H1 (cell line): ENCODE measurements around the gene CEACAM6. TPM values are rescaled to one million over a fixed set of nuclear protein-coding genes. Genes with fewer than 3 reads are reported as not detected.

Experiments
- CTCF ChIA-PET: fragments of 300-600 bp; sonication (Branson Sonifier 250); formaldehyde crosslinking; loops from one replicate; lab custom pipeline; 2021; ENCODE audit not compliant: partially characterized antibody; lab: Charles Lee
- POLR2A ChIA-PET: fragments of 300-600 bp; sonication (Branson Sonifier 250); formaldehyde crosslinking; loops from one replicate; lab custom pipeline; 2021; ENCODE audit warnings: inconsistent platforms; ENCODE audit not compliant: partially characterized antibody; lab: Charles Lee
- DNase-seq, 2 experiments: peaks; one replicate each; pipeline versions ENCODE4 v3.0.0 to v3.0.0-alpha.2; 2010 to 2022; ENCODE audit warnings: low spot score in 2 of 2, low read depth in 1 of 2, mixed read lengths in 1 of 2
- FAIRE-seq: peaks from 2 replicates; lab custom pipeline; 2011; peaks lifted over from hg19 to GRCh38; lab: Jason Lieb, UNC
- H2AFZ ChIP-seq: 2 replicates; pipeline ENCODE4 v1.8.1; 2012; ENCODE audit warnings: low read length, inconsistent platforms
- H2AK5ac ChIP-seq: 2 replicates; pipeline ENCODE4 v1.6.1; 2013; ENCODE audit warnings: low read depth, low read length
- H2BK120ac ChIP-seq: replicated peaks from 2 replicates; pipeline ENCODE3; 2013; ENCODE audit warnings: low read depth, low read length, inconsistent platforms
- H2BK12ac ChIP-seq: 2 replicates; pipeline ENCODE4 v1.6.1; 2013; ENCODE audit warnings: low read depth, low read length
- H2BK15ac ChIP-seq: 2 replicates; pipeline ENCODE4 v1.6.1; 2013; ENCODE audit warnings: low read length
- H2BK20ac ChIP-seq: 2 replicates; pipeline ENCODE4 v1.6.1; 2013; ENCODE audit warnings: low read length
- H2BK5ac ChIP-seq: 2 replicates; pipeline ENCODE4 v1.6.1; 2013; ENCODE audit warnings: low read depth, low read length
- H3K14ac ChIP-seq: 2 replicates; pipeline ENCODE4 v1.6.1; 2013; ENCODE audit warnings: inconsistent platforms; ENCODE audit not compliant: insufficient read length
- H3K18ac ChIP-seq: 2 replicates; pipeline ENCODE4 v1.6.1; 2013; ENCODE audit warnings: low read length; ENCODE audit errors: extremely low read depth
- H3K23ac ChIP-seq: 2 replicates; pipeline ENCODE4 v1.6.1; 2013; ENCODE audit warnings: inconsistent platforms; ENCODE audit not compliant: insufficient read length
- H3K23me2 ChIP-seq: 2 replicates; pipeline ENCODE4 v1.6.1; 2013; ENCODE audit warnings: low read depth, low read length
- H3K27ac ChIP-seq: 2 replicates; pipeline ENCODE4 v1.6.1; 2011; ENCODE audit warnings: low read depth, low read length, inconsistent platforms
- H3K27me3 ChIP-seq, 4 experiments: replicated peaks in 1 of 4; 1 replicate in 1 of 4; 2 replicates in 3 of 4; pipeline versions ENCODE4 v1.6.1 to v1.8.1; 2011 to 2013; ENCODE audit warnings: low read length in 3 of 4, mild to moderate bottlenecking in 3 of 4, inconsistent platforms in 2 of 4, mixed read lengths in 2 of 4, moderate library complexity in 1 of 4; ENCODE audit not compliant: control insufficient read depth in 3 of 4, insufficient read depth in 3 of 4; ENCODE audit errors: extremely low read depth in 1 of 4
- H3K36me3 ChIP-seq, 4 experiments: 2 replicates each; pipeline versions ENCODE4 v1.6.1 to v1.8.1; 2011 to 2013; ENCODE audit warnings: mild to moderate bottlenecking in 4 of 4, low read length in 3 of 4, moderate library complexity in 2 of 4, control low read depth in 1 of 4, inconsistent platforms in 1 of 4; ENCODE audit not compliant: insufficient read depth in 4 of 4, control insufficient read depth in 2 of 4
- H3K4ac ChIP-seq: replicated peaks from 2 replicates; pipeline ENCODE3; 2013; ENCODE audit warnings: low read length, low read depth, mixed read lengths, inconsistent platforms; ENCODE audit not compliant: insufficient read length
- H3K4me1 ChIP-seq, 4 experiments: replicated peaks in 1 of 4; 1 replicate in 1 of 4; 2 replicates in 3 of 4; pipeline versions ENCODE4 v1.6.1 to v1.8.1; 2011 to 2013; ENCODE audit warnings: low read length in 3 of 4, inconsistent platforms in 2 of 4, mixed read lengths in 1 of 4; ENCODE audit not compliant: insufficient read depth in 4 of 4, control insufficient read depth in 3 of 4
- H3K4me2 ChIP-seq, 2 experiments: 2 replicates each; pipeline versions ENCODE4 v1.6.1 to v1.8.1; 2011 to 2013; ENCODE audit warnings: low read depth in 2 of 2, low read length in 2 of 2, control low read depth in 1 of 2, inconsistent platforms in 1 of 2, mild to moderate bottlenecking in 1 of 2; ENCODE audit not compliant: insufficient read depth in 1 of 2
- H3K4me3 ChIP-seq, 4 experiments: fragments of 200-600, 300-600 bp in 1 of 4; sonication (generic), shearing (Covaris generic), sonication (Bioruptor Twin) in 1 of 4; 2 replicates each; pipeline versions ENCODE4 v1.5.1 to v1.8.1; 2011 to 2016; ENCODE audit warnings: low read length in 4 of 4, low read depth in 3 of 4, control low read depth in 2 of 4, inconsistent platforms in 2 of 4, mild to moderate bottlenecking in 2 of 4, mixed read lengths in 1 of 4, moderate library complexity in 1 of 4; ENCODE audit not compliant: insufficient read depth in 2 of 4; ENCODE audit errors: extremely low read depth in 1 of 4
- H3K56ac ChIP-seq: replicated peaks from 2 replicates; pipeline ENCODE3; 2013; ENCODE audit warnings: low read depth, mild to moderate bottlenecking, mixed read lengths, low read length, inconsistent platforms; ENCODE audit not compliant: insufficient read length
- H3K79me1 ChIP-seq: 2 replicates; pipeline ENCODE4 v1.6.1; 2013; ENCODE audit warnings: low read depth, low read length, control low read depth
- H3K79me2 ChIP-seq, 2 experiments: 2 replicates each; pipeline versions ENCODE4 v1.6.1 to v1.8.1; 2012 to 2013; ENCODE audit warnings: low read length in 2 of 2, mild to moderate bottlenecking in 2 of 2, inconsistent platforms in 1 of 2; ENCODE audit not compliant: insufficient read depth in 2 of 2, control insufficient read depth in 1 of 2
- H3K9ac ChIP-seq, 4 experiments: replicated peaks in 1 of 4; 1 replicate in 1 of 4; 2 replicates in 3 of 4; pipeline versions ENCODE4 v1.6.1 to v1.8.1; 2011 to 2013; ENCODE audit warnings: low read depth in 3 of 4, low read length in 3 of 4, control low read depth in 2 of 4, mild to moderate bottlenecking in 2 of 4, moderate library complexity in 2 of 4, inconsistent platforms in 1 of 4; ENCODE audit errors: extremely low read depth in 1 of 4
- H3K9me3 ChIP-seq, 2 experiments: 2 replicates each; pipeline versions ENCODE4 v1.6.1 to v1.8.1; 2012 to 2013; ENCODE audit warnings: mild to moderate bottlenecking in 2 of 2, moderate library complexity in 2 of 2, control low read depth in 1 of 2, inconsistent platforms in 1 of 2, low read depth in 1 of 2, low read length in 1 of 2, mixed read lengths in 1 of 2; ENCODE audit not compliant: insufficient read depth in 2 of 2
- H4K20me1 ChIP-seq, 2 experiments: replicated peaks in 1 of 2; 2 replicates each; pipeline versions ENCODE3 to v1.8.1; 2011 to 2013; ENCODE audit warnings: inconsistent platforms in 2 of 2, low read length in 2 of 2, mild to moderate bottlenecking in 1 of 2; ENCODE audit not compliant: insufficient read depth in 2 of 2, control insufficient read depth in 1 of 2
- H4K5ac ChIP-seq: 2 replicates; pipeline ENCODE4 v1.6.1; 2013; ENCODE audit warnings: low read length, low read depth, mixed read lengths, inconsistent platforms; ENCODE audit not compliant: insufficient read length
- H4K8ac ChIP-seq: 2 replicates; pipeline ENCODE4 v1.8.0; 2013; ENCODE audit warnings: mild to moderate bottlenecking, moderate library complexity, low read length, inconsistent platforms; ENCODE audit not compliant: insufficient read depth; ENCODE audit errors: extremely low read depth
- H4K91ac ChIP-seq: replicated peaks from 2 replicates; pipeline ENCODE3; 2013; ENCODE audit warnings: low read length, mixed read lengths, inconsistent platforms; ENCODE audit not compliant: insufficient read length
- WGBS, 2 experiments: shearing (Covaris generic) in 1 of 2; methylation state at CpG; one replicate each; pipeline versions ENCODE4 v1.1.6 to v1.1.7; 2013 to 2015; ENCODE audit warnings: low lambda C conversion rate in 2 of 2, mixed read lengths in 2 of 2, inconsistent platforms in 1 of 2, low coverage in 1 of 2, missing lambda C conversion rate in 1 of 2; ENCODE audit not compliant: insufficient replicate concordance in 2 of 2, insufficient coverage in 1 of 2, insufficient read length in 1 of 2; ENCODE audit errors: extremely low coverage in 1 of 2, missing lambda C conversion rate in 1 of 2; 5-methylcytosine and 5-hydroxymethylcytosine counted together
- polyA plus RNA-seq, 7 experiments: library from polyadenylated mRNA; depleted of rRNA in 3 of 7; stranded (reverse) in 5 of 7; unstranded in 2 of 7; fragments of >200 nt in 5 of 7; fragments of 200-250 nt in 2 of 7; gene quantifications; 1 replicate in 5 of 7; 2 replicates in 1 of 7; 4 replicates in 1 of 7; pipeline versions ENCODE4 v1.2.1 to v1.2.3, GENCODE V29; 2011 to 2013; ENCODE audit warnings: missing spikeins in 2 of 7, mixed read lengths in 2 of 7
- total RNA-seq: library from RNA; stranded (reverse); fragmentation: NEBNext Ultra II Directional; extraction: Animal tissue kit (Norgen Biotek cat#: 25700); gene quantifications from 2 replicates; pipeline ENCODE4 v1.2.1, GENCODE V29; 2021

CEACAM6 gene
- total and polyA plus RNA-seq, 2 of the 8 experiments (the other 6 are each of a cell fraction or from before 2014, with no cell fraction given): not detected

- no peaks in the 10 kb centered on the region for H3K4me1 ChIP-seq
- CTCF ChIA-PET: interaction anchor here (1.2 kb wide), 1 partner anchor 42 kb away, joined by 4 read pairs; no protein-coding TSS in a partner anchor
- no peak overlapping the region for H2AFZ ChIP-seq
- no peaks in the 10 kb centered on the region for H3K23me2 ChIP-seq
- no peak for FAIRE-seq
- no peak overlapping the region for H4K91ac ChIP-seq
- no peak overlapping the region for H2BK12ac ChIP-seq
- H2BK120ac ChIP-seq: no peak overlapping the region
- H2AK5ac ChIP-seq: no peak overlapping the region
- no peaks in the 10 kb centered on the region for H3K79me1 ChIP-seq
- peaks cover 66 to 92% of the 10 kb centered on the region in 2 experiments for H3K9me3 ChIP-seq
- no peak overlapping the region; the same call in 1 of the 2 replicates for H4K8ac ChIP-seq
- WGBS, 2 experiments: 72% methylated on average over 13 of the region's 13 CpGs; no CpG with 5 or more reads in 1 of the 2 experiments
- POLR2A ChIA-PET: no interaction called here
- no peak overlapping the region for H3K23ac ChIP-seq
- H4K20me1 ChIP-seq: no peaks in the 10 kb centered on the region
- H3K18ac ChIP-seq: no peak overlapping the region
- H3K36me3 ChIP-seq: no peaks in the 10 kb centered on the region
- no peak overlapping the region for H2BK15ac ChIP-seq
- no peak overlapping the region for H3K4ac ChIP-seq
- no peak overlapping the region for H3K14ac ChIP-seq
- H3K27me3 ChIP-seq: no peaks in the 10 kb centered on the region
- no peaks in the 10 kb centered on the region for H3K79me2 ChIP-seq
- no peak overlapping the region for H3K56ac ChIP-seq
- no peak overlapping the region for H4K5ac ChIP-seq
- H2BK5ac ChIP-seq: no peak overlapping the region
- no peak overlapping the region for H3K9ac ChIP-seq
- no peak overlapping the region for H2BK20ac ChIP-seq
- H3K27ac ChIP-seq: no peak overlapping the region
- no peak overlapping the region for H3K4me3 ChIP-seq
- DNase-seq: no peak
- no peak overlapping the region for H3K4me2 ChIP-seq
These were observed 43.7 kb upstream of the CEACAM6 start for GRCh38 chr19:41711376-41712261.
